DMS114 treated with DMSO at 0.1 percent for 48 hours (cell line): ENCODE measurements around the gene MATN1.

ENCODE experiments used
- DNase-seq: peaks from one replicate; lab custom pipeline; 2025; ENCODE audit not compliant: unreplicated experiment; lab: John Stamatoyannopoulos, UW

The MATN1 gene

GRCh38 chr1:30665216-30666010, 58.0 kb downstream of the MATN1 start:
- DNase-seq = no peak

DNA sequence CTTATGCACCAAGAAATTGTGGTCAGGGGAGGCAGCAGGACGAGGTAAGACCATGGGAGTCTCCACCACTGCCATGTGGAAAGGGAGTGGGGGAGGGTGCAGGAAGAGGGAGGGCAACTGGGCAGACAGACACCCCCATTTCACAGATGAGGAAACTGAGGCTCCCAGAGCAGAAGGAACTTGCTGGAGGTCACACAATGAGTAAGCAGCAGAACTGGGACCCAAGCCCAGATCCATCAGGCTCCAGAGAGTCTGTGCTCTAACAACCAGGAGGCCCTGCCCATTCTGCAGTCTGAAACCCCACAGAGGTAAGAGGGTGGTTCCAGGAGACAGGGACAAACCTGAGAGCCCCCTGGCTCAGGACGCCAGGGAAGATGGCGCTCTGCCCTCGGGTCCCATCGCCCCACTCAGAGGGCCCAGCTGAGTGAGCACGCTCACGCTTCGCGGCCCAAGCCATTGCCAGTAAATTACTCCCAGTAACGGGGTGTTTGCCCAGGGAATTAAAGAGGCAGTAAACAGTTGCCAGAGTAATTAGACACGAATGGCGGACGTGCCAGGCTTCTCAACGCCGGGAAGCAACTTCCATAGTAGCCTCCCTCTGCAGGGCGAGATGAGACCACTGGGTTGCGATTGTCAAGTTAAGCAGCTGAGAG, 59.2 kb downstream of the MATN1 start:
- no peak for DNase-seq

DNA sequence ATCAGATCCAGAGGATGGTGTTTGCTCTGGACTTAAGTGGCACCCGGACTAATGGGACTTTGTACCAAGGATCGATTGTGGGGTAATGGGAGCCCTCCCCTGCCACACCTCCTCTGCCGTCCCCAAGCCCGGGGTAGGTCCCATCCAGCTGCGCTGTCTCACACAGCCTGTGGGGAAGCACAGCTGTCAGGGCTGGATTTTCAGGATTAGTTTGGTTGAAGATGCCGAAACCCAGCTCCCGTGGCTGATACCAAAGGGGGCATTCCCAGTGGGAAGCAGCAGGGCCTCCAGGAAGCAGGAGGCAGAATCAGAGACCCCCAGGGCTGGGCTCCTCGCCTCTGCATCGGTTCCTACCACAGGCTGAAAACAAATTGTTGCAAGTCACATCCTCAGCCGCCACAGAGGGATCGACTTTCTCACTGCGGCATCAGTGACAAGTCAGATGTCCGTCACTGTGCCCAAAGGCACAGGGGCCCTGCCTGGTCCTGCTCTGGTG, 59.7 kb downstream of the MATN1 start:
- DNase-seq = no peak

DNA sequence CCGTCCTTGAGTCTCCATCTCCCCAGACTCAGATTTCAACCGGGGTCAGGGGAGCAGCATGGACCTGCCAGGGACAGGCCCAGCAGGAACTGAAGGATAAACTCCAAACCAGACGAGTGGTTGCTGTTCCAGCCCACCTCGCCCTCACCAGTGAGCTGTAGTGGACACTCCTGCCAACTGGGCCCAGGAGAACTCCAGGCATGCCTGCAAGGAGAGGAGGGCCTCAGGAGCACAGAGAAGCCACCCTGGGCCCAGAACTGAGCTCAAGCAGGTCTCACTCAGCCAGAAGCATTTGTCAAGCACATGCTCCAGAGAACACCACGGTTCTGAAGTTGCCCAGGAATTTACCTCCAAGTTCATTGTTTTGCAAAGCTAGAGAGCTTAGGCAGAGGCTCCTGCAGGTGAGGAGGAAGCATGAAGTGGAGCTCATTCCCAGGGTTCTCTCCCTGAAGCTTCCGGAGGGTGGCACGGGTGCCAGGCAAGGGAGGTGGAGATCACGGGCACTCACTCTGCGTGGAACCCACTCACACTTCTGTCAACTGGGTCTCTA, 61.0 kb downstream of the MATN1 start:
- DNase-seq = no peak

- DNase-seq = no peak
Observed at GRCh38 chr1:30661311-30661710, 62.1 kb downstream of the MATN1 start.
